H1 (cell line): ENCODE data around the gene TRIM22. TPM values are rescaled to one million over a fixed set of nuclear protein-coding genes. Genes with fewer than 3 reads are reported as not detected.

Source experiments
- CTCF ChIA-PET: fragments of 300-600 bp; sonication (Branson Sonifier 250); formaldehyde crosslinking; loops from one replicate; lab custom pipeline; 2021; ENCODE audit not compliant: partially characterized antibody; lab: Charles Lee
- POLR2A ChIA-PET: fragments of 300-600 bp; sonication (Branson Sonifier 250); formaldehyde crosslinking; loops from one replicate; lab custom pipeline; 2021; ENCODE audit warnings: inconsistent platforms; ENCODE audit not compliant: partially characterized antibody; lab: Charles Lee
- DNase-seq, 2 experiments: peaks; one replicate each; pipeline versions ENCODE4 v3.0.0 to v3.0.0-alpha.2; 2010 to 2022; ENCODE audit warnings: low spot score in 2 of 2, low read depth in 1 of 2, mixed read lengths in 1 of 2
- FAIRE-seq: peaks from 2 replicates; lab custom pipeline; 2011; peaks lifted over from hg19 to GRCh38; lab: Jason Lieb, UNC
- H2AFZ ChIP-seq: 2 replicates; pipeline ENCODE4 v1.8.1; 2012; ENCODE audit warnings: low read length, inconsistent platforms
- H2AK5ac ChIP-seq: 2 replicates; pipeline ENCODE4 v1.6.1; 2013; ENCODE audit warnings: low read depth, low read length
- H2BK120ac ChIP-seq: replicated peaks from 2 replicates; pipeline ENCODE3; 2013; ENCODE audit warnings: low read depth, low read length, inconsistent platforms
- H2BK12ac ChIP-seq: 2 replicates; pipeline ENCODE4 v1.6.1; 2013; ENCODE audit warnings: low read depth, low read length
- H2BK15ac ChIP-seq: 2 replicates; pipeline ENCODE4 v1.6.1; 2013; ENCODE audit warnings: low read length
- H2BK20ac ChIP-seq: 2 replicates; pipeline ENCODE4 v1.6.1; 2013; ENCODE audit warnings: low read length
- H2BK5ac ChIP-seq: 2 replicates; pipeline ENCODE4 v1.6.1; 2013; ENCODE audit warnings: low read depth, low read length
- H3K14ac ChIP-seq: 2 replicates; pipeline ENCODE4 v1.6.1; 2013; ENCODE audit warnings: inconsistent platforms; ENCODE audit not compliant: insufficient read length
- H3K18ac ChIP-seq: 2 replicates; pipeline ENCODE4 v1.6.1; 2013; ENCODE audit warnings: low read length; ENCODE audit errors: extremely low read depth
- H3K23ac ChIP-seq: 2 replicates; pipeline ENCODE4 v1.6.1; 2013; ENCODE audit warnings: inconsistent platforms; ENCODE audit not compliant: insufficient read length
- H3K23me2 ChIP-seq: 2 replicates; pipeline ENCODE4 v1.6.1; 2013; ENCODE audit warnings: low read depth, low read length
- H3K27ac ChIP-seq: 2 replicates; pipeline ENCODE4 v1.6.1; 2011; ENCODE audit warnings: low read depth, low read length, inconsistent platforms
- H3K27me3 ChIP-seq, 4 experiments: replicated peaks in 1 of 4; 1 replicate in 1 of 4; 2 replicates in 3 of 4; pipeline versions ENCODE4 v1.6.1 to v1.8.1; 2011 to 2013; ENCODE audit warnings: low read length in 3 of 4, mild to moderate bottlenecking in 3 of 4, inconsistent platforms in 2 of 4, mixed read lengths in 2 of 4, moderate library complexity in 1 of 4; ENCODE audit not compliant: control insufficient read depth in 3 of 4, insufficient read depth in 3 of 4; ENCODE audit errors: extremely low read depth in 1 of 4
- H3K36me3 ChIP-seq, 4 experiments: 2 replicates each; pipeline versions ENCODE4 v1.6.1 to v1.8.1; 2011 to 2013; ENCODE audit warnings: mild to moderate bottlenecking in 4 of 4, low read length in 3 of 4, moderate library complexity in 2 of 4, control low read depth in 1 of 4, inconsistent platforms in 1 of 4; ENCODE audit not compliant: insufficient read depth in 4 of 4, control insufficient read depth in 2 of 4
- H3K4ac ChIP-seq: replicated peaks from 2 replicates; pipeline ENCODE3; 2013; ENCODE audit warnings: low read length, low read depth, mixed read lengths, inconsistent platforms; ENCODE audit not compliant: insufficient read length
- H3K4me1 ChIP-seq, 4 experiments: replicated peaks in 1 of 4; 1 replicate in 1 of 4; 2 replicates in 3 of 4; pipeline versions ENCODE4 v1.6.1 to v1.8.1; 2011 to 2013; ENCODE audit warnings: low read length in 3 of 4, inconsistent platforms in 2 of 4, mixed read lengths in 1 of 4; ENCODE audit not compliant: insufficient read depth in 4 of 4, control insufficient read depth in 3 of 4
- H3K4me2 ChIP-seq, 2 experiments: 2 replicates each; pipeline versions ENCODE4 v1.6.1 to v1.8.1; 2011 to 2013; ENCODE audit warnings: low read depth in 2 of 2, low read length in 2 of 2, control low read depth in 1 of 2, inconsistent platforms in 1 of 2, mild to moderate bottlenecking in 1 of 2; ENCODE audit not compliant: insufficient read depth in 1 of 2
- H3K4me3 ChIP-seq, 4 experiments: fragments of 200-600, 300-600 bp in 1 of 4; sonication (generic), shearing (Covaris generic), sonication (Bioruptor Twin) in 1 of 4; 2 replicates each; pipeline versions ENCODE4 v1.5.1 to v1.8.1; 2011 to 2016; ENCODE audit warnings: low read length in 4 of 4, low read depth in 3 of 4, control low read depth in 2 of 4, inconsistent platforms in 2 of 4, mild to moderate bottlenecking in 2 of 4, mixed read lengths in 1 of 4, moderate library complexity in 1 of 4; ENCODE audit not compliant: insufficient read depth in 2 of 4; ENCODE audit errors: extremely low read depth in 1 of 4
- H3K56ac ChIP-seq: replicated peaks from 2 replicates; pipeline ENCODE3; 2013; ENCODE audit warnings: low read depth, mild to moderate bottlenecking, mixed read lengths, low read length, inconsistent platforms; ENCODE audit not compliant: insufficient read length
- H3K79me1 ChIP-seq: 2 replicates; pipeline ENCODE4 v1.6.1; 2013; ENCODE audit warnings: low read depth, low read length, control low read depth
- H3K79me2 ChIP-seq, 2 experiments: 2 replicates each; pipeline versions ENCODE4 v1.6.1 to v1.8.1; 2012 to 2013; ENCODE audit warnings: low read length in 2 of 2, mild to moderate bottlenecking in 2 of 2, inconsistent platforms in 1 of 2; ENCODE audit not compliant: insufficient read depth in 2 of 2, control insufficient read depth in 1 of 2
- H3K9ac ChIP-seq, 4 experiments: replicated peaks in 1 of 4; 1 replicate in 1 of 4; 2 replicates in 3 of 4; pipeline versions ENCODE4 v1.6.1 to v1.8.1; 2011 to 2013; ENCODE audit warnings: low read depth in 3 of 4, low read length in 3 of 4, control low read depth in 2 of 4, mild to moderate bottlenecking in 2 of 4, moderate library complexity in 2 of 4, inconsistent platforms in 1 of 4; ENCODE audit errors: extremely low read depth in 1 of 4
- H3K9me3 ChIP-seq, 2 experiments: 2 replicates each; pipeline versions ENCODE4 v1.6.1 to v1.8.1; 2012 to 2013; ENCODE audit warnings: mild to moderate bottlenecking in 2 of 2, moderate library complexity in 2 of 2, control low read depth in 1 of 2, inconsistent platforms in 1 of 2, low read depth in 1 of 2, low read length in 1 of 2, mixed read lengths in 1 of 2; ENCODE audit not compliant: insufficient read depth in 2 of 2
- H4K20me1 ChIP-seq, 2 experiments: replicated peaks in 1 of 2; 2 replicates each; pipeline versions ENCODE3 to v1.8.1; 2011 to 2013; ENCODE audit warnings: inconsistent platforms in 2 of 2, low read length in 2 of 2, mild to moderate bottlenecking in 1 of 2; ENCODE audit not compliant: insufficient read depth in 2 of 2, control insufficient read depth in 1 of 2
- H4K5ac ChIP-seq: 2 replicates; pipeline ENCODE4 v1.6.1; 2013; ENCODE audit warnings: low read length, low read depth, mixed read lengths, inconsistent platforms; ENCODE audit not compliant: insufficient read length
- H4K8ac ChIP-seq: 2 replicates; pipeline ENCODE4 v1.8.0; 2013; ENCODE audit warnings: mild to moderate bottlenecking, moderate library complexity, low read length, inconsistent platforms; ENCODE audit not compliant: insufficient read depth; ENCODE audit errors: extremely low read depth
- H4K91ac ChIP-seq: replicated peaks from 2 replicates; pipeline ENCODE3; 2013; ENCODE audit warnings: low read length, mixed read lengths, inconsistent platforms; ENCODE audit not compliant: insufficient read length
- EZH2 ChIP-seq: fragments of 200-600 bp; sonication (generic); IDR thresholded peaks from 2 replicates; pipeline ENCODE4 v1.7.1; 2012; ENCODE audit warnings: low read depth, mild to moderate bottlenecking, moderate library complexity, low read length, inconsistent platforms; ENCODE audit not compliant: severe bottlenecking
- GABPA ChIP-seq: IDR thresholded peaks from 2 replicates; pipeline ENCODE4 v1.6.1; 2011; ENCODE audit warnings: mild to moderate bottlenecking, low read length, moderate library complexity, borderline replicate concordance; ENCODE audit not compliant: insufficient read depth
- NRF1 ChIP-seq: IDR thresholded peaks from 2 replicates; pipeline ENCODE4 v1.6.1; 2011; ENCODE audit warnings: mild to moderate bottlenecking, low read depth, low read length, improper control_type of control experiment
- PHF8 ChIP-seq: fragments of 200-600 bp; sonication (generic); conservative IDR thresholded peaks from 2 replicates; pipeline ENCODE4 v1.7.1; 2012; ENCODE audit warnings: low read depth, mild to moderate bottlenecking, inconsistent platforms, low read length, moderate library complexity
- POLR2A ChIP-seq, 2 experiments: IDR thresholded peaks; 1 replicate in 1 of 2; 2 replicates in 1 of 2; pipeline ENCODE4 v1.6.1; 2011; ENCODE audit warnings: low read depth in 2 of 2, low read length in 2 of 2, mild to moderate bottlenecking in 2 of 2; ENCODE audit errors: control extremely low read depth in 1 of 2
- SAP30 ChIP-seq: fragments of 300-600 bp; sonication (generic); IDR thresholded peaks from 2 replicates; pipeline ENCODE4 v1.7.1; 2012; ENCODE audit warnings: low read length, moderate library complexity, mild to moderate bottlenecking, inconsistent platforms; ENCODE audit not compliant: insufficient read depth, insufficient replicate concordance
- WGBS, 2 experiments: shearing (Covaris generic) in 1 of 2; methylation state at CpG; one replicate each; pipeline versions ENCODE4 v1.1.6 to v1.1.7; 2013 to 2015; ENCODE audit warnings: low lambda C conversion rate in 2 of 2, mixed read lengths in 2 of 2, inconsistent platforms in 1 of 2, low coverage in 1 of 2, missing lambda C conversion rate in 1 of 2; ENCODE audit not compliant: insufficient replicate concordance in 2 of 2, insufficient coverage in 1 of 2, insufficient read length in 1 of 2; ENCODE audit errors: extremely low coverage in 1 of 2, missing lambda C conversion rate in 1 of 2; 5-methylcytosine and 5-hydroxymethylcytosine counted together
- polyA plus RNA-seq, 7 experiments: library from polyadenylated mRNA; depleted of rRNA in 3 of 7; stranded (reverse) in 5 of 7; unstranded in 2 of 7; fragments of >200 nt in 5 of 7; fragments of 200-250 nt in 2 of 7; gene quantifications; 1 replicate in 5 of 7; 2 replicates in 1 of 7; 4 replicates in 1 of 7; pipeline versions ENCODE4 v1.2.1 to v1.2.3, GENCODE V29; 2011 to 2013; ENCODE audit warnings: missing spikeins in 2 of 7, mixed read lengths in 2 of 7
- total RNA-seq: library from RNA; stranded (reverse); fragmentation: NEBNext Ultra II Directional; extraction: Animal tissue kit (Norgen Biotek cat#: 25700); gene quantifications from 2 replicates; pipeline ENCODE4 v1.2.1, GENCODE V29; 2021
- TF ChIP-seq, protein P1 (sequence below): IDR thresholded peaks from 2 replicates; pipeline ENCODE4 v1.6.1; 2011; ENCODE audit warnings: low read depth, mild to moderate bottlenecking, low read length; ENCODE audit not compliant: insufficient read depth

Gene TRIM22
- total and polyA plus RNA-seq, 2 of the 8 experiments (the other 6 are each of a cell fraction or from before 2014, with no cell fraction given), result 56.0 to 82.7 TPM

DNA sequence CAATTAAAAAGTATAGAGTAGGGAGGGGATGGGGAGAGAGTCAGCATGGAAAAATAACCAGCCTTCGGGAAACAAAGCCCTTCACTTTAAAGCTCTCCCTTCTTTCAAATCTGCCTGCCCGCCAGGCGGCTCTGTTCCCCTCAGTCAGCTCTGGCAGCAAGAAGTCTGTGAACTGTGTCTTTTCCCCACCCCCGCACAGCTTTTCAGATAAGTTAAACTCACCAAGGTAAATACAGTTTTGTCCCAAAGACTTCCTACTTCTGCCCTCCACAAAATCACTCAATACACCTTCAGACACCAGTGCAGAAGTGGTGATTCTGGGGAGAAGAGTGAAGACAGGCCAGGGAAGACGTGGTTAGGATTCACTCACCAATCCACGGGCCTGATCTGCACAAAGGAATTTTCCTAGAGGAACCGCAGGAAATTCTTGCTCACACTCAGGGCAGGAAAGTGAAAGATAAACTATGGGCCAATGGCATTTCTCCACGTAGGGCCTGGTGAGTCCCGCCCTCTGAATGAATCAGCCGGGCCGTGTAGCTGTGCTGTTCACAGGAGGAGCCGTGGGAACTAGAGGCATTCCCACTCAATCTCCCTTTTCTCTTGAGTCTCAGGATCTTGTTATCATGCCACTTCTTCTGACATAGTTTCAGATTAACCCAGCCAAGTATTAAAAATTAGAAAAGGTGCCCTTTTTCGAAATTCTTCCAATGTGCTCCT is 4.8 kb upstream of the TRIM22 start, which contains the start of gene TRIM5:
TSS of gene TRIM5 (minus strand) at position 429 of the 717 bp plus-strand sequence. CDS start 4,897 bp downstream, outside the sequence.
- no peaks in the 10 kb centered on the region for H3K27me3 ChIP-seq
- peaks cover 2% of the 10 kb centered on the region for H3K23me2 ChIP-seq
- WGBS, 2 experiments, result 22% methylated on average over 13 of the region's 13 CpGs; no CpG with 5 or more reads in 1 of the 2 experiments
- H3K79me1 ChIP-seq, result peaks cover under 1% of the 10 kb centered on the region; the same call in 1 of the 2 replicates
- peak within 1 kb of the TSS; percentile 88 for H2AFZ ChIP-seq
- no peak within 1 kb of the TSS for H2BK120ac ChIP-seq
- 0 out of 2 replicates have a peak within 1 kb of the TSS, but pooled peaks have one; percentile 52 for H2BK20ac ChIP-seq
- H3K4me3 ChIP-seq, result peak within 1 kb of the TSS; percentile 26 to 62 (median 42); a peak in 7 of 8 replicates
- H3K23ac ChIP-seq, result no peak within 1 kb of the TSS
- peaks cover 0 to 1% of the 10 kb centered on the region in 2 experiments for H4K20me1 ChIP-seq
- no peak within 1 kb of the TSS for H3K56ac ChIP-seq
- H3K27ac ChIP-seq, result peak within 1 kb of the TSS; percentile 82
- H3K4ac ChIP-seq, result peak within 1 kb of the TSS; percentile 45
- no peak within 1 kb of the TSS for H4K5ac ChIP-seq
- no peak within 1 kb of the TSS for H4K91ac ChIP-seq
- H3K4me1 ChIP-seq, result peaks cover 0 to 4% (median 2%) of the 10 kb centered on the region in 4 experiments; a peak in 4 of 7 replicates
- no peak for FAIRE-seq
- ChIA-PET CTCF (interaction anchor here (0.7 to 3.9 kb wide), 17 partner anchors 11 to 1819 kb away, joined by 3 to 21 read pairs (median 4); no protein-coding TSS in a partner anchor), POLR2A (interaction anchor here (1.0 to 1.6 kb wide), 7 partner anchors 16 to 126 kb away, joined by 3 to 5 read pairs (median 3); no protein-coding TSS in a partner anchor)
- H2BK5ac ChIP-seq, result peak within 1 kb of the TSS; percentile 85
- H3K14ac ChIP-seq, result no peak within 1 kb of the TSS
- H2BK12ac ChIP-seq, result peak within 1 kb of the TSS; percentile 82
- H2AK5ac ChIP-seq, result no peak within 1 kb of the TSS
- peaks cover 0 to 5% of the 10 kb centered on the region in 2 experiments; a peak in 3 of 4 replicates for H3K79me2 ChIP-seq
- H4K8ac ChIP-seq, result peak within 1 kb of the TSS; percentile 76; the same call in 1 of the 2 replicates
- H3K9me3 ChIP-seq, result peaks cover 0 to 12% of the 10 kb centered on the region in 2 experiments; a peak in 1 of 4 replicates
- H3K4me2 ChIP-seq, result peak within 1 kb of the TSS; percentile 52 to 75
- peak within 1 kb of the TSS; percentile 41; the same call in 1 of the 2 replicates for H3K18ac ChIP-seq
- DNase-seq, result peak; percentile 41 to 72
- H3K36me3 ChIP-seq, result peaks cover 2 to 7% (median 3%) of the 10 kb centered on the region in 4 experiments; a peak in 6 of 8 replicates
- H2BK15ac ChIP-seq, result peak within 1 kb of the TSS; percentile 51; the same call in 1 of the 2 replicates
- H3K9ac ChIP-seq, result peak within 1 kb of the TSS in 3 of 4 experiments; percentile 60 to 66 (median 65); a peak in 6 of 7 replicates
- TF ChIP-seq NRF1, result no peak
- TF ChIP-seq GABPA, result no peak
- peak in 1 of 2 experiments; percentile 85; a peak in 2 of 3 replicates for TF ChIP-seq POLR2A (IDR thresholded peaks at IDR 0.05; ENCODE audit: control extremely low read depth in 1 of 2, low read depth in 2 of 2, low read length in 2 of 2)
- TF ChIP-seq SAP30, result no peak
- TF ChIP-seq EZH2, result no peak
- 0 out of 2 replicates have a peak, but pooled peaks have one; percentile 29 for TF ChIP-seq PHF8
- TF ChIP-seq, protein P1, sequence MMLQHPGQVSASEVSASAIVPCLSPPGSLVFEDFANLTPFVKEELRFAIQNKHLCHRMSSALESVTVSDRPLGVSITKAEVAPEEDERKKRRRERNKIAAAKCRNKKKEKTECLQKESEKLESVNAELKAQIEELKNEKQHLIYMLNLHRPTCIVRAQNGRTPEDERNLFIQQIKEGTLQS, result no peak
